Subcutaneous adipose tissue (tissue), 4 donors: ENCODE data around the gene BMP2K. TPM values are rescaled to one million over a fixed set of nuclear protein-coding genes. Genes with fewer than 3 reads are reported as not detected.

Experiments
- total RNA-seq, 4 donors: library from RNA; depleted of rRNA; stranded (reverse); fragments of >200 nt; gene quantifications; one replicate each; pipeline ENCODE4 v1.1.0, GENCODE V29; 2016
- TF ChIP-seq, protein P1 (sequence below): fragments of 450-650 bp; IDR thresholded peaks from one replicate; pipeline ENCODE4 v1.5.1; 2016; ENCODE audit warnings: low read depth, mild to moderate bottlenecking, control low read depth, antibody characterized with exemption, moderate library complexity

The BMP2K gene
- total RNA-seq, 4 donors from 2014 or later, result 32.2 to 100 (median 57.7) TPM

DNA sequence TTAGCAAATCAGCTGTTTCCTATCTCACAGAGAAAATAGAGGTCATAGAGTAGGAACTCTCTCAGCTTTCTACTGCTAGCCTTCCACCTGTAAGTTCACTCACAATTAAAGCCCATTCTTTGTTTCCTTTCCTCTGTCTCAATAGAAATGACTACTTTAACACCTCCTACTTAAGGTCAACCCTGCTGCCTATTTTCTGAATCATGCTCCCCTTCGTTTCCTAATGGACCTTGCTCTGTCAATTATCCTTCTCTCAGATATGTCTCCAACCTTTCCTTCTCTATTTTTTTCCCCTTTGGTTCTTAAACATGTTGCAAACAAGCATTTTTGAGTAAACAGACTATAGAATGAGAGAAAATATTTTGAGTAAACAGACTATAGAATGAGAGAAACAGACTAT, 168.2 kb downstream of the BMP2K start:
- TF ChIP-seq, protein P1, sequence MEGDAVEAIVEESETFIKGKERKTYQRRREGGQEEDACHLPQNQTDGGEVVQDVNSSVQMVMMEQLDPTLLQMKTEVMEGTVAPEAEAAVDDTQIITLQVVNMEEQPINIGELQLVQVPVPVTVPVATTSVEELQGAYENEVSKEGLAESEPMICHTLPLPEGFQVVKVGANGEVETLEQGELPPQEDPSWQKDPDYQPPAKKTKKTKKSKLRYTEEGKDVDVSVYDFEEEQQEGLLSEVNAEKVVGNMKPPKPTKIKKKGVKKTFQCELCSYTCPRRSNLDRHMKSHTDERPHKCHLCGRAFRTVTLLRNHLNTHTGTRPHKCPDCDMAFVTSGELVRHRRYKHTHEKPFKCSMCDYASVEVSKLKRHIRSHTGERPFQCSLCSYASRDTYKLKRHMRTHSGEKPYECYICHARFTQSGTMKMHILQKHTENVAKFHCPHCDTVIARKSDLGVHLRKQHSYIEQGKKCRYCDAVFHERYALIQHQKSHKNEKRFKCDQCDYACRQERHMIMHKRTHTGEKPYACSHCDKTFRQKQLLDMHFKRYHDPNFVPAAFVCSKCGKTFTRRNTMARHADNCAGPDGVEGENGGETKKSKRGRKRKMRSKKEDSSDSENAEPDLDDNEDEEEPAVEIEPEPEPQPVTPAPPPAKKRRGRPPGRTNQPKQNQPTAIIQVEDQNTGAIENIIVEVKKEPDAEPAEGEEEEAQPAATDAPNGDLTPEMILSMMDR, result no peak

DNA sequence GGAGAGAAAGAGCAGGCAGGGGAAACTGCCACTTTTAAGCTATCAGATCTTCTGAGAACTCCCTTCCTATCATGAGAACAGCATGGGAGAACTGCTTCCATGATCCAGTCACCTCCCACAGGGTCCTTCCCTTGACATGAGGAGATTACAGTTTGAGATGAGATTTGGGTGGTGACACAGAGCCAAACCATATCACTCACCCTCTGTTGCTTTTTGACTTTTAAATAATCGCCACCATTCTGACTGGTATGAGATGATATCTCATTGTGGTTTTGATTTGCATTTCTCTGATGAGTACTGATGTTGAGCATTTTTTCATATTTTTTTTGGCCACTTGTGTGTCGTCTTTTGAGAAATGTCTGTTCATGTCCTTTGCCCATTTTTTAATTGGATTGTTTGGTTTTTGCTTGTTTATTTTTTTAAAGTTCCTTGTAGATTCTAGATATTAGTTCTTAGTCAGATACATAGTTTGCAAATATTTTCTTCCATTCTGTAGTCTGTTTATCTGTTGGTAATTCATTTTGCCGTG, 169.6 kb downstream of the BMP2K start:
- TF ChIP-seq, protein P1, result no peak

DNA sequence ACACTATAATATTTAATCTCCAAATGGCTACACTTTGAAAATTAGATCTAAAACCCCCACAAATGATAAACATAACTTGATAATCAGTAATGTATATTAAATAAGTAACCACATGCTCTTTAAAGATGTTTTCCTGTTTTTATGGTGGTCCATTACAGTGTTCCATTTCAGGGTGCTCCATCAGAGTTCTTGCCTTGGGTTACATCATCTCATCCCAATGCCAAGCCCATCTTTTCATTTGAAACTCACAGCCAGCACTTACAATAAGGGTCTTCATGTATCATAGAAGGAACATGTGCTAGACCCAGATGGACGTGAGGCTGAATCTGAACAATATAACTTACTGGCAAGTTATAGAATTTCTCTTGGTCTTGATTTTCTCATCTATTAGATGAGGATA, 173.6 kb downstream of the BMP2K start:
- TF ChIP-seq, protein P1, result no peak

DNA sequence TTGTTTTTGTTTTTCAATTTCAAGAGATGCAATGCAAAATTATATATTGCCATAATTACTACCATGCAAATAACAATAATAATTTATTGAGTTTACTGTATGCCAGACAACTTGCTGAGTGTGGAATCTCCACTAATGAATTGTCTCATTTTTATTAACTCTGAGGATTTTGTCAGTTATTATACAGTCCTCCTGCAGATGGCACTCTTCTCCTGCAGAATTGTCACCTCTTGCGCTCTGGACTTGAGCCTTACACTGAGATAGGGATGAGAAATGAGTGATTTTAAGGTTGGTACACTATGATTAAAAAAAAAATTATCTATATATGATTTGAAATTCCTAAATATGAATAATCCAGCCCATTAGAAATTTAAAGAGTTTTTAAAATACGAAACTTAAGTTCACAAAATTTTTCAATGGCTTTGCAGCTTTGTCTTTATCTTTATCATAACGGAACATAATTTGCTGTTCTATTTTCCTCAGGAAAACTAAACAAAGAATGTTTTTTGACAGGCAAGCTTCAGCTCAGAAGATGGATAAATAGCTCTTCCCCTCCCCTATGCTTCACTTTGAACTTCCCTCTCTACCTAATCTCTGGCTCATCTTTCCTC, 175.8 kb downstream of the BMP2K start:
- TF ChIP-seq, protein P1, result no peak

DNA sequence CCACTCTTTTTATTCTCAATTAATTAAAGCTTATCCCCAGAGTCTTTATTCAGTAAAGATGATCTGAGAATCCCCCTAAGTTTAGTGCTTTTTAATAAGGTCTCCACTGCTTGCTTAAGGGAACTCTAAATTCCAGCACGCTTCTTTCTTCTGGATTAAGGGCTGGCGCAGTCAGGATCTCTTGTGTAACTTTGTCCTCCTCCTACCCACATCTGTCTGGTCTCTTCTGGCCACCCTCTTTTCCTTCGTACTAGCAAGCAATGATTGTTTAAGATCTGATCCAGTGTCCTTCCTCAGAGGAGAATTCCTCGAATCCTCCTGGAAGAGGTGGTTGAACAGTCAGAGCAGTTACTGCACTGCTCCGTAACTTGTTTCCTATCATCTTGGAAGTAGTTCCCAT, 177.1 kb downstream of the BMP2K start:
- TF ChIP-seq, protein P1, result no peak

DNA sequence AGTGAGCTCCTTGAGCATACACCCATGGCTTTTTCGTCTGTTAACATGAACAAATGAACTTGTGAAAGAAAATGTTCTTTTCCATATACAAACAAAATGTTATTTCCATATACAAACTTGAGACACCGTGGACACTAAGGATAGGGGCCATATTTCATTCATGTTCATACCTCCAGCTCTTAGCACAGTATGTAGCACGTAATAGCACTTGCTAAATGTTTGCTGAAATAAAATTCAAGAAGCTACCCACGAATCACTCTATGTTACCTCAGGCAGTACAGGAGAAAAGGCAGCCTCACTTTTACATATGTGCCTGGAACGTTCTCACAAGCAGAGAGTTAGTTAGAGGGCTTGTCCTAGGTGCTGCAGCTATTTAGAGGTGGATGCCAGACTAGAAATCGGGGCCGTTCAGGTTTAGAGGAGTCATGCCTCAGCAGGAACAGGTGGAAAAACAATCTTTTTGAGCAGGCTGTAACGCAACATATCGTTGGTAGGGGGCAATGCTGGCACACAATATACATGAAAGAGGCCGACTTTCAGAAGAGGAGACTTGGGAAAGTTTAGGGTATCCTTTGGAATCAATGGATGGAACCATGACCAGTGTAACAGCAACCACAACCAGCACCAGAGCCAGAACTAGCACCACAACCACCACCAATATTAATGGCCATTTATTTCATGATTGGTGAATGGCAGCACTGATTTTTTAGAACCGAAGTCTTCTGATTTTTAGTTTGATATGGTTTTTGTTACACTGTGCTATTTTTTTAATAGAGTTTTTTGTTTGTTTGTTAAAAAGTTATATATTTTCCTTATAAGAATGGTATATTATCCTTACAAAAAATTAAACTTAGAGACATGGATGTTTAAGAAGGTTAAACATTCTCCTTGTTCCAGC, 177.9 kb downstream of the BMP2K start:
- TF ChIP-seq, protein P1, result no peak

DNA sequence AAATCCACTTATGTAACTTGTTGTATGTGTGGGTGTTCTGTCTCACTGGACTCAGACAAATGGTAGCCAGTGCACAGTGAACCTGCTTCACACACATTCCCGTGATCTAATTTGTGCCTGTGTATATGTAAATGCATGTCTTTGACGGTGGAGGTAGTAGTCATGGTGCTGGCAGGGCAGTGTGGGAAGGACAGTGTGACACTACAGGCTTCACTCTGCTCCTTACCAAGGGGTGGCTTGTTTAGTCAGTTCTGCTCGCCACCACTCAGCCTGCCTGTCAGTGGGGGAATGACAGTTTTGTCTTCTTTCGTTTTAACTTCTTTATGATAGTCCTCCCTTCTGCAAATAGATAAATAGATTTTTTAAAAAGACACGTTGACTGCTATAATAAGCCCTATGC, 180.8 kb downstream of the BMP2K start:
- TF ChIP-seq, protein P1, result no peak
